ENCODE results near the gene LCN12.

DNA sequence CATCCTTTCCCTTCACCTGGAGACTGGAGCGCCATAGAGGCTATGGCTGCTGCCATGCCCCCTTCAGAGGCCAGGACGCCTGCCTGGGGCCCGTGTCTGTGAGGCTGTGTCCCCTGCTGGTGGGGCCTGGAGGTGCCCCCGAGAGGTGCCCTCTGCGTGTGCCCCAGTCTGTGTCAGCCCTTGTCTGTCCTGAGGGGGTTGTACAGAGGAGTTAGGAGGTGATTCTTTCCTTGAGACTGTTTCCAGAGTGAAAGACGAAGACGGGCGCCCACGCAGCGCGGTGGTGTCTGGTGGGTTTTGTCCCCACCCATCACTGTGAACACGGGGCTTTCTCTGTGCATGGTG is 41.2 kb upstream of the LCN12 start:
- TF ChIP-seq POLR2AphosphoS5 (IDR thresholded peaks at IDR 0.05) (no peak), POLR2A (IDR thresholded peaks at IDR 0.05) (no peak)
- TF ChIP-seq, protein P1, sequence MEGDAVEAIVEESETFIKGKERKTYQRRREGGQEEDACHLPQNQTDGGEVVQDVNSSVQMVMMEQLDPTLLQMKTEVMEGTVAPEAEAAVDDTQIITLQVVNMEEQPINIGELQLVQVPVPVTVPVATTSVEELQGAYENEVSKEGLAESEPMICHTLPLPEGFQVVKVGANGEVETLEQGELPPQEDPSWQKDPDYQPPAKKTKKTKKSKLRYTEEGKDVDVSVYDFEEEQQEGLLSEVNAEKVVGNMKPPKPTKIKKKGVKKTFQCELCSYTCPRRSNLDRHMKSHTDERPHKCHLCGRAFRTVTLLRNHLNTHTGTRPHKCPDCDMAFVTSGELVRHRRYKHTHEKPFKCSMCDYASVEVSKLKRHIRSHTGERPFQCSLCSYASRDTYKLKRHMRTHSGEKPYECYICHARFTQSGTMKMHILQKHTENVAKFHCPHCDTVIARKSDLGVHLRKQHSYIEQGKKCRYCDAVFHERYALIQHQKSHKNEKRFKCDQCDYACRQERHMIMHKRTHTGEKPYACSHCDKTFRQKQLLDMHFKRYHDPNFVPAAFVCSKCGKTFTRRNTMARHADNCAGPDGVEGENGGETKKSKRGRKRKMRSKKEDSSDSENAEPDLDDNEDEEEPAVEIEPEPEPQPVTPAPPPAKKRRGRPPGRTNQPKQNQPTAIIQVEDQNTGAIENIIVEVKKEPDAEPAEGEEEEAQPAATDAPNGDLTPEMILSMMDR (IDR thresholded peaks at IDR 0.05): no peak

All from gastroesophageal sphincter (tissue), 3 donors.